CD8-positive, alpha-beta memory T cell (primary cell): ENCODE data around the gene ACSS2. TPM values are rescaled to one million over a fixed set of nuclear protein-coding genes. Genes with fewer than 3 reads are reported as not detected.
A peak's percentile ranks its signal among the peaks of the same experiment; 100 is the strongest.

Source experiments
- CTCF ChIA-PET: fragments of 350-600 bp; sonication (Branson Sonifier 250); formaldehyde crosslinking; loops from one replicate; lab custom pipeline; 2021; ENCODE audit warnings: antibody characterized with exemption; lab: Charles Lee
- POLR2A ChIA-PET: fragments of 350-600 bp; sonication (Branson Sonifier 250); formaldehyde crosslinking; loops from one replicate; lab custom pipeline; 2021; ENCODE audit warnings: antibody characterized with exemption; lab: Charles Lee
- DNase-seq, 5 donors: peaks; one replicate each; pipeline versions ENCODE4 v3.0.0 to v3.0.0-alpha.2; 2020 to 2022; ENCODE audit warnings: mixed read lengths in 1 of 5
- H3K27ac ChIP-seq: one replicate; pipeline ENCODE4 v1.7.0; 2013; ENCODE audit warnings: low read depth, mild to moderate bottlenecking, low read length, moderate library complexity
- H3K27me3 ChIP-seq: 2 replicates; pipeline ENCODE4 v1.7.0; 2013; ENCODE audit warnings: low read length, mild to moderate bottlenecking; ENCODE audit not compliant: insufficient read depth, poor library complexity, severe bottlenecking
- H3K36me3 ChIP-seq: 2 replicates; pipeline ENCODE4 v1.7.0; 2013; ENCODE audit warnings: mild to moderate bottlenecking, low read length, moderate library complexity; ENCODE audit not compliant: insufficient read depth
- H3K4me1 ChIP-seq: 2 replicates; pipeline ENCODE4 v1.7.0; 2013; ENCODE audit warnings: mild to moderate bottlenecking, low read length, moderate library complexity; ENCODE audit not compliant: insufficient read depth
- H3K4me3 ChIP-seq: 2 replicates; pipeline ENCODE4 v1.7.0; 2013; ENCODE audit warnings: mild to moderate bottlenecking, low read length
- H3K9me3 ChIP-seq: 2 replicates; pipeline ENCODE4 v1.7.0; 2013; ENCODE audit warnings: mild to moderate bottlenecking, low read length
- H3K27ac Mint-ChIP-seq, 8 donors: one replicate each; pipeline ENCODE4 v1.8.0; 2020 to 2021; ENCODE audit warnings: mixed read lengths in 8 of 8, mild to moderate bottlenecking in 6 of 8, inconsistent platforms in 3 of 8, moderate library complexity in 3 of 8
- H3K27me3 Mint-ChIP-seq, 2 donors: one replicate each; pipeline ENCODE4 v1.8.0; 2020 to 2021; ENCODE audit warnings: mixed read lengths in 2 of 2, mild to moderate bottlenecking in 1 of 2, moderate library complexity in 1 of 2
- H3K36me3 Mint-ChIP-seq, 3 donors: one replicate each; pipeline ENCODE4 v1.8.0; 2020 to 2021; ENCODE audit warnings: mixed read lengths in 3 of 3, inconsistent platforms in 1 of 3, mild to moderate bottlenecking in 1 of 3
- H3K4me1 Mint-ChIP-seq, 3 donors: one replicate each; pipeline ENCODE4 v1.8.0; 2020 to 2021; ENCODE audit warnings: mixed read lengths in 3 of 3, inconsistent platforms in 1 of 3, mild to moderate bottlenecking in 1 of 3
- H3K4me3 Mint-ChIP-seq, 7 donors: one replicate each; pipeline ENCODE4 v1.8.0; 2020 to 2021; ENCODE audit warnings: mixed read lengths in 7 of 7, mild to moderate bottlenecking in 6 of 7, moderate library complexity in 4 of 7, inconsistent platforms in 2 of 7
- H3K9me3 Mint-ChIP-seq, 5 donors: one replicate each; pipeline ENCODE4 v1.8.0; 2020 to 2022; ENCODE audit warnings: mixed read lengths in 5 of 5, mild to moderate bottlenecking in 3 of 5, moderate library complexity in 2 of 5, inconsistent platforms in 1 of 5
- polyA plus RNA-seq: library from polyadenylated mRNA; unstranded; fragments of 300-500 nt; fragmentation: Illumina TruSeq; gene quantifications from one replicate; pipeline ENCODE4 v1.2.3, GENCODE V29; 2021
- total RNA-seq, 2 experiments: library from RNA; stranded (reverse); gene quantifications; one replicate each; pipeline ENCODE4 v1.2.3, GENCODE V29; 2021

The ACSS2 gene
- total RNA-seq (1 to 10 TPM; 6.0 to 7.2 TPM), polyA plus RNA-seq (5.3 TPM)

- CTCF ChIA-PET: interaction anchor here (1.3 to 1.7 kb wide), 2 partner anchors 80 to 83 kb away, joined by 6 to 7 read pairs; no protein-coding TSS in a partner anchor
- Histone ChIP-seq H3K4me3 (peak within 1 kb of the TSS; percentile 67), H3K27me3 (no peaks in the 10 kb centered on the region), H3K9me3 (no peaks in the 10 kb centered on the region), H3K27ac (peak within 1 kb of the TSS; percentile 59), H3K4me1 (peaks cover 48% of the 10 kb centered on the region), H3K36me3 (no peaks in the 10 kb centered on the region)
- Mint-ChIP-seq H3K36me3 (no peaks in the 10 kb centered on the region), H3K27me3 (peaks cover 0 to 4% of the 10 kb centered on the region in 2 donors), H3K4me1 (peaks cover 45 to 54% (median 47%) of the 10 kb centered on the region in 3 donors), H3K27ac (peak within 1 kb of the TSS; percentile 0 to 96 (median 83)), H3K9me3 (no peaks in the 10 kb centered on the region), H3K4me3 (peak within 1 kb of the TSS; percentile 85 to 93 (median 88))
- peak; percentile 78 to 93 (median 92) for DNase-seq
- POLR2A ChIA-PET: interaction anchor here (0.7 kb wide), 1 partner anchor 788 kb away, joined by 4 read pairs; no protein-coding TSS in a partner anchor
Observed at GRCh38 chr20:34876406-34877282, at the start of gene ACSS2. Gene ACSS2 (plus strand): TSS chr20:34876612. CDS start chr20:34876646, 34 bp downstream.

GRCh38 chr20:34829191-34829590 lies 47.2 kb upstream of the ACSS2 start:
- Histone ChIP-seq H3K4me3 (no peak overlapping the region), H3K9me3 (no peaks in the 10 kb centered on the region), H3K4me1 (peaks cover 6% of the 10 kb centered on the region), H3K36me3 (no peaks in the 10 kb centered on the region), H3K27ac (no peak overlapping the region), H3K27me3 (no peaks in the 10 kb centered on the region)
- Mint-ChIP-seq H3K27ac (peak overlapping the region in 1 of 8 donors; percentile 0), H3K27me3 (peaks cover 6 to 13% of the 10 kb centered on the region in 2 donors), H3K4me1 (peaks cover 13% of the 10 kb centered on the region in 3 donors), H3K4me3 (peak overlapping the region in 1 of 7 donors; percentile 51), H3K9me3 (no peaks in the 10 kb centered on the region), H3K36me3 (peaks cover 0 to 7% (median 2%) of the 10 kb centered on the region in 3 donors)
- CTCF ChIA-PET: no interaction called here
- no peak for DNase-seq
- POLR2A ChIA-PET: no interaction called here

GRCh38 chr20:34831936-34832335 lies 44.5 kb upstream of the ACSS2 start:
- POLR2A ChIA-PET: no interaction called here

GRCh38 chr20:34834459-34834893 lies 41.9 kb upstream of the ACSS2 start:
- Histone ChIP-seq H3K4me1 (no peaks in the 10 kb centered on the region), H3K36me3 (no peaks in the 10 kb centered on the region), H3K27me3 (no peaks in the 10 kb centered on the region), H3K4me3 (no peak overlapping the region), H3K9me3 (no peaks in the 10 kb centered on the region), H3K27ac (no peak overlapping the region)
- Mint-ChIP-seq H3K9me3 (no peaks in the 10 kb centered on the region), H3K4me3 (no peak overlapping the region), H3K36me3 (no peaks in the 10 kb centered on the region), H3K27me3 (peaks cover 13 to 27% of the 10 kb centered on the region in 2 donors), H3K27ac (no peak overlapping the region), H3K4me1 (no peaks in the 10 kb centered on the region)
- CTCF ChIA-PET: interaction anchor here (0.8 to 2.3 kb wide), 7 partner anchors 9 to 472 kb away, joined by 3 to 7 read pairs (median 4); partner anchors contain the start of genes GSS, MYH7B and NCOA6
- POLR2A ChIA-PET: interaction anchor here (0.6 kb wide), 1 partner anchor 90 kb away, joined by 3 read pairs; no protein-coding TSS in a partner anchor
- peak in 2 of 5 donors; percentile 33 to 37 for DNase-seq

More at GRCh38 chr20:34831936-34832335, 44.5 kb upstream of the ACSS2 start:
- no peak for DNase-seq
- Mint-ChIP-seq H3K27ac (peak overlapping the region in 1 of 8 donors; percentile 27), H3K4me3 (no peak overlapping the region), H3K27me3 (peaks cover 9 to 17% of the 10 kb centered on the region in 2 donors), H3K4me1 (peaks cover 0 to 1% (median 0%) of the 10 kb centered on the region in 3 donors), H3K36me3 (peaks cover 0 to 2% (median 0%) of the 10 kb centered on the region in 3 donors), H3K9me3 (no peaks in the 10 kb centered on the region)
- H3K36me3 ChIP-seq: no peaks in the 10 kb centered on the region
- no peak overlapping the region for H3K4me3 ChIP-seq
- no peaks in the 10 kb centered on the region for H3K27me3 ChIP-seq
- no peaks in the 10 kb centered on the region for H3K9me3 ChIP-seq
- CTCF ChIA-PET: interaction anchor here (1.5 kb wide), 1 partner anchor 264 kb away, joined by 4 read pairs; no protein-coding TSS in a partner anchor
- no peak overlapping the region for H3K27ac ChIP-seq
- no peaks in the 10 kb centered on the region for H3K4me1 ChIP-seq

- Histone ChIP-seq H3K27me3 (no peaks in the 10 kb centered on the region), H3K4me3 (no peak overlapping the region), H3K27ac (no peak overlapping the region), H3K36me3 (no peaks in the 10 kb centered on the region), H3K4me1 (no peaks in the 10 kb centered on the region), H3K9me3 (no peaks in the 10 kb centered on the region)
- H3K4me1 Mint-ChIP-seq: no peaks in the 10 kb centered on the region
- H3K27ac Mint-ChIP-seq: no peak overlapping the region
- H3K27me3 Mint-ChIP-seq: peaks cover 9 to 26% of the 10 kb centered on the region in 2 donors
- peaks cover 0 to 7% (median 0%) of the 10 kb centered on the region in 3 donors for H3K36me3 Mint-ChIP-seq
- no peaks in the 10 kb centered on the region for H3K9me3 Mint-ChIP-seq
- ChIA-PET CTCF (no interaction called here), POLR2A (no interaction called here)
- DNase-seq: no peak
- no peak overlapping the region for H3K4me3 Mint-ChIP-seq
Observed at GRCh38 chr20:34842143-34842542, 34.3 kb upstream of the ACSS2 start.

GRCh38 chr20:34843421-34843820 lies 33.0 kb upstream of the ACSS2 start:
- Histone ChIP-seq H3K36me3 (no peaks in the 10 kb centered on the region), H3K27me3 (no peaks in the 10 kb centered on the region), H3K27ac (no peak overlapping the region), H3K4me1 (no peaks in the 10 kb centered on the region), H3K4me3 (no peak overlapping the region), H3K9me3 (no peaks in the 10 kb centered on the region)
- no peaks in the 10 kb centered on the region for H3K9me3 Mint-ChIP-seq
- H3K4me1 Mint-ChIP-seq: no peaks in the 10 kb centered on the region
- no peak for DNase-seq
- no peak overlapping the region for H3K4me3 Mint-ChIP-seq
- H3K36me3 Mint-ChIP-seq: peaks cover 0 to 11% (median 2%) of the 10 kb centered on the region in 3 donors
- ChIA-PET CTCF (no interaction called here), POLR2A (no interaction called here)
- peaks cover 5 to 22% of the 10 kb centered on the region in 2 donors for H3K27me3 Mint-ChIP-seq
- H3K27ac Mint-ChIP-seq: no peak overlapping the region

- Histone ChIP-seq H3K4me3 (no peak overlapping the region), H3K4me1 (no peaks in the 10 kb centered on the region), H3K36me3 (peaks cover 14% of the 10 kb centered on the region), H3K9me3 (no peaks in the 10 kb centered on the region), H3K27ac (no peak overlapping the region), H3K27me3 (no peaks in the 10 kb centered on the region)
- H3K4me3 Mint-ChIP-seq: no peak overlapping the region
- H3K4me1 Mint-ChIP-seq: no peaks in the 10 kb centered on the region
- H3K27me3 Mint-ChIP-seq: no peaks in the 10 kb centered on the region
- H3K27ac Mint-ChIP-seq: peak overlapping the region in 1 of 8 donors; percentile 35
- ChIA-PET CTCF (interaction anchor here (0.7 to 1.2 kb wide), 2 partner anchors 24 to 107 kb away, joined by 3 read pairs; partner anchors contain the start of genes GSS and MYH7B), POLR2A (no interaction called here)
- no peak for DNase-seq
- peaks cover 0 to 44% (median 9%) of the 10 kb centered on the region in 3 donors for H3K36me3 Mint-ChIP-seq
- H3K9me3 Mint-ChIP-seq: no peaks in the 10 kb centered on the region
Observed at GRCh38 chr20:34848597-34848996, 27.8 kb upstream of the ACSS2 start.

- Histone ChIP-seq H3K9me3 (no peaks in the 10 kb centered on the region), H3K27me3 (no peaks in the 10 kb centered on the region), H3K4me1 (no peaks in the 10 kb centered on the region), H3K36me3 (peaks cover 14% of the 10 kb centered on the region), H3K27ac (no peak overlapping the region), H3K4me3 (no peak overlapping the region)
- Mint-ChIP-seq H3K9me3 (no peaks in the 10 kb centered on the region), H3K4me3 (no peak overlapping the region), H3K27me3 (no peaks in the 10 kb centered on the region), H3K27ac (no peak overlapping the region), H3K36me3 (peaks cover 0 to 49% (median 9%) of the 10 kb centered on the region in 3 donors), H3K4me1 (no peaks in the 10 kb centered on the region)
- DNase-seq: no peak
- POLR2A ChIA-PET: no interaction called here
- CTCF ChIA-PET: no interaction called here
Observed at GRCh38 chr20:34849778-34850177, 26.6 kb upstream of the ACSS2 start.
